DOHH2 (cell line): ENCODE data around the gene RCAN2.

ENCODE experiments used
- CTCF ChIP-seq: fragments of 200-600 bp; sonication (generic); IDR thresholded peaks from one replicate; pipeline ENCODE4 v1.5.1; 2014; ENCODE audit warnings: antibody characterized with exemption, mild to moderate bottlenecking, low read depth, low read length; ENCODE audit not compliant: poor library complexity, severe bottlenecking
- EZH2phosphoT487 ChIP-seq: fragments of 200-600 bp; sonication (generic); IDR thresholded peaks from 2 replicates; pipeline ENCODE4 v1.6.1; 2017; ENCODE audit warnings: borderline replicate concordance, mild to moderate bottlenecking, antibody characterized with exemption, low read length, moderate library complexity, mixed read lengths

GRCh38 chr6:46258249-46258648 lies 233.0 kb downstream of the RCAN2 start:
- TF ChIP-seq CTCF = no peak
- no peak for TF ChIP-seq EZH2phosphoT487
